GM23338 (cell line): ENCODE data around the gene AQP1. TPM values are rescaled to one million over a fixed set of nuclear protein-coding genes. Genes with fewer than 3 reads are reported as not detected.

Experiments
- ATAC-seq: fragments of 200-7000 bp; cut with Tn5 transposase; 3 replicates; pipeline ENCODE4 v1.9.1; 2020
- DNase-seq: peaks from one replicate; pipeline ENCODE4 v3.0.0-alpha.2; 2015; ENCODE audit warnings: low spot score
- H2AFZ ChIP-seq: fragments of 200-600 bp; sonication (generic); 2 replicates; pipeline ENCODE4 v1.8.0; 2016; ENCODE audit warnings: antibody characterized with exemption, mild to moderate bottlenecking, moderate library complexity
- H3F3A ChIP-seq: fragments of 200-600 bp; sonication (generic); replicated peaks from 2 replicates; pipeline ENCODE4 v1.8.0; 2017; ENCODE audit warnings: antibody characterized with exemption, mixed run types, low read depth
- H3K27ac ChIP-seq: fragments of 200-600 bp; sonication (generic); 2 replicates; pipeline ENCODE4 v1.6.1; 2016; ENCODE audit warnings: low read depth
- H3K27me3 ChIP-seq: fragments of 200-600 bp; sonication (generic); 2 replicates; pipeline ENCODE4 v1.8.0; 2016; ENCODE audit warnings: mild to moderate bottlenecking, mixed run types, moderate library complexity; ENCODE audit not compliant: insufficient read depth
- H3K36me3 ChIP-seq: fragments of 200-600 bp; sonication (generic); 2 replicates; pipeline ENCODE4 v1.8.0; 2016; ENCODE audit warnings: mild to moderate bottlenecking; ENCODE audit not compliant: insufficient read depth
- H3K4me1 ChIP-seq: fragments of 200-600 bp; sonication (generic); 2 replicates; pipeline ENCODE4 v1.8.0; 2016; ENCODE audit warnings: mild to moderate bottlenecking, moderate library complexity; ENCODE audit not compliant: insufficient read depth
- H3K4me2 ChIP-seq: fragments of 200-600 bp; sonication (generic); 2 replicates; pipeline ENCODE4 v1.7.1; 2017; ENCODE audit warnings: mixed run types
- H3K4me3 ChIP-seq: fragments of 200-600 bp; sonication (generic); 2 replicates; pipeline ENCODE4 v1.6.1; 2016; ENCODE audit warnings: mixed run types
- H3K79me2 ChIP-seq: fragments of 200-600 bp; sonication (generic); replicated peaks from 2 replicates; pipeline ENCODE4 v1.8.0; 2017; ENCODE audit warnings: mild to moderate bottlenecking; ENCODE audit not compliant: insufficient read depth
- H3K9me2 ChIP-seq: fragments of 200-600 bp; sonication (generic); 2 replicates; pipeline ENCODE4 v1.8.0; 2017; ENCODE audit not compliant: insufficient read depth
- H4K20me1 ChIP-seq: fragments of 200-600 bp; sonication (generic); replicated peaks from 2 replicates; pipeline ENCODE4 v1.8.0; 2017; ENCODE audit warnings: mild to moderate bottlenecking; ENCODE audit not compliant: insufficient read depth
- H3K27ac Mint-ChIP-seq: 2 replicates; pipeline ENCODE4 v1.8.0; 2020; ENCODE audit warnings: inconsistent platforms, mild to moderate bottlenecking, moderate library complexity, mixed read lengths
- H3K27me3 Mint-ChIP-seq: 3 replicates; pipeline ENCODE4 v1.8.0; 2022; ENCODE audit warnings: low read depth, mild to moderate bottlenecking, moderate library complexity, mixed read lengths, inconsistent platforms; ENCODE audit not compliant: insufficient read depth, poor library complexity
- H3K36me3 Mint-ChIP-seq: 3 replicates; pipeline ENCODE4 v1.8.0; 2021; ENCODE audit warnings: low read depth, mild to moderate bottlenecking, inconsistent platforms, moderate library complexity, mixed read lengths
- H3K4me1 Mint-ChIP-seq: 3 replicates; pipeline ENCODE4 v1.8.0; 2020; ENCODE audit warnings: mild to moderate bottlenecking, inconsistent platforms, mixed read lengths
- H3K4me3 Mint-ChIP-seq: 3 replicates; pipeline ENCODE4 v1.8.0; 2021; ENCODE audit warnings: moderate library complexity, mild to moderate bottlenecking, inconsistent platforms, mixed read lengths
- H3K9me3 Mint-ChIP-seq: 3 replicates; pipeline ENCODE4 v1.8.0; 2020; ENCODE audit warnings: moderate library complexity, mild to moderate bottlenecking, inconsistent platforms, mixed read lengths
- CREB1 ChIP-seq: fragments of 250-450 bp; sonication (Bioruptor Pico); IDR thresholded peaks from 2 replicates; pipeline ENCODE4 v1.5.0; 2020; ENCODE audit warnings: low read depth, mild to moderate bottlenecking, moderate library complexity
- CTCF ChIP-seq, 2 experiments: fragments of 200-600 bp in 1 of 2; sonication (generic) in 1 of 2; conservative IDR thresholded peaks; 2 replicates each; pipeline versions ENCODE4 v1.5.1 to v1.6.1; 2016 to 2017; ENCODE audit warnings: antibody characterized with exemption in 2 of 2, low read depth in 2 of 2, mild to moderate bottlenecking in 2 of 2, moderate library complexity in 1 of 2
- ETS1 ChIP-seq: IDR thresholded peaks from 2 replicates; pipeline ENCODE4 v1.6.1; 2016; ENCODE audit warnings: antibody characterized with exemption
- EZH2phosphoT487 ChIP-seq: fragments of 200-600 bp; sonication (generic); IDR thresholded peaks from one replicate; pipeline ENCODE4 v1.8.1; 2018; ENCODE audit warnings: antibody characterized with exemption; ENCODE audit not compliant: unreplicated experiment
- NANOG ChIP-seq: IDR thresholded peaks from 2 replicates; pipeline ENCODE4 v1.6.1; 2016; ENCODE audit warnings: antibody characterized with exemption, borderline replicate concordance
- POLR2AphosphoS5 ChIP-seq: IDR thresholded peaks from 2 replicates; pipeline ENCODE4 v1.6.1; 2016; ENCODE audit warnings: antibody characterized with exemption, low read depth
- REST ChIP-seq: IDR thresholded peaks from one replicate; pipeline ENCODE4 v1.6.1; 2018; ENCODE audit warnings: antibody characterized with exemption; ENCODE audit not compliant: unreplicated experiment
- STAT1 ChIP-seq: IDR thresholded peaks from one replicate; pipeline ENCODE4 v1.6.1; 2016; ENCODE audit warnings: antibody characterized with exemption; ENCODE audit not compliant: unreplicated experiment
- ZNF114 ChIP-seq: fragments of 250-450 bp; sonication (Bioruptor Pico); IDR thresholded peaks from 2 replicates; pipeline ENCODE4 v1.5.0; 2020; ENCODE audit warnings: mild to moderate bottlenecking, moderate library complexity
- ZNF331 ChIP-seq: fragments of 250-450 bp; sonication (Bioruptor Pico); IDR thresholded peaks from 2 replicates; pipeline ENCODE4 v1.5.0; 2020; ENCODE audit warnings: low read depth, mild to moderate bottlenecking, moderate library complexity
- ZNF462 ChIP-seq: fragments of 250-450 bp; sonication (Bioruptor Pico); IDR thresholded peaks from 2 replicates; pipeline ENCODE4 v1.5.0; 2020; ENCODE audit warnings: mild to moderate bottlenecking, moderate library complexity
- polyA plus RNA-seq: library from polyadenylated mRNA; unstranded; fragments of >200 nt; fragmentation: Nextera tagmentation; extraction: Ambion mirVana; gene quantifications from 2 replicates; pipeline ENCODE4 v1.2.1, GENCODE V29; 2016
- total RNA-seq: library from RNA; depleted of rRNA; stranded (reverse); fragments of >200 nt; shearing (Covaris generic); gene quantifications from 2 replicates; pipeline ENCODE4 v1.2.3, GENCODE V29; 2014

The AQP1 gene
- total and polyA plus RNA-seq, 2 experiments from 2014 or later = 0.28 TPM; not detected in 1

- Mint-ChIP-seq H3K4me1 (peaks cover 22% of the 10 kb centered on the region), H3K27me3 (peaks cover 11% of the 10 kb centered on the region), H3K36me3 (no peaks in the 10 kb centered on the region; the same call in 2 of the 3 replicates), H3K9me3 (no peaks in the 10 kb centered on the region), H3K27ac (no peak overlapping the region), H3K4me3 (no peak overlapping the region)
- no peaks in the 10 kb centered on the region for H3K36me3 ChIP-seq
- H3K4me1 ChIP-seq = no peaks in the 10 kb centered on the region
- H3K79me2 ChIP-seq = no peaks in the 10 kb centered on the region
- ATAC-seq (no peak), DNase-seq (no peak)
- no peaks in the 10 kb centered on the region for H3K27me3 ChIP-seq
- no peak overlapping the region for H3K4me2 ChIP-seq
- H4K20me1 ChIP-seq = no peaks in the 10 kb centered on the region
- no peak overlapping the region for H2AFZ ChIP-seq
- no peaks in the 10 kb centered on the region for H3K9me2 ChIP-seq
- no peak overlapping the region for H3K4me3 ChIP-seq
- no peak overlapping the region for H3K27ac ChIP-seq
- H3F3A ChIP-seq = no peaks in the 10 kb centered on the region
- TF ChIP-seq CREB1 (CRISPR knock-in tag) (no peak), POLR2AphosphoS5 (no peak), ZNF331 (no peak), ETS1 (no peak), ZNF114 (CRISPR knock-in tag) (no peak), CTCF (conservative IDR thresholded peaks at IDR 0.05; ENCODE audit: low read depth in 2 of 2) (no peak), ZNF462 (no peak), NANOG (no peak), EZH2phosphoT487 (no peak), STAT1 (no peak), REST (no peak)
Measured at GRCh38 chr7:30910411-30911073, 1.1 kb upstream of the AQP1 start.
